Measurements from ENCODE around the gene SLC50A1.

The SLC50A1 gene

DNA sequence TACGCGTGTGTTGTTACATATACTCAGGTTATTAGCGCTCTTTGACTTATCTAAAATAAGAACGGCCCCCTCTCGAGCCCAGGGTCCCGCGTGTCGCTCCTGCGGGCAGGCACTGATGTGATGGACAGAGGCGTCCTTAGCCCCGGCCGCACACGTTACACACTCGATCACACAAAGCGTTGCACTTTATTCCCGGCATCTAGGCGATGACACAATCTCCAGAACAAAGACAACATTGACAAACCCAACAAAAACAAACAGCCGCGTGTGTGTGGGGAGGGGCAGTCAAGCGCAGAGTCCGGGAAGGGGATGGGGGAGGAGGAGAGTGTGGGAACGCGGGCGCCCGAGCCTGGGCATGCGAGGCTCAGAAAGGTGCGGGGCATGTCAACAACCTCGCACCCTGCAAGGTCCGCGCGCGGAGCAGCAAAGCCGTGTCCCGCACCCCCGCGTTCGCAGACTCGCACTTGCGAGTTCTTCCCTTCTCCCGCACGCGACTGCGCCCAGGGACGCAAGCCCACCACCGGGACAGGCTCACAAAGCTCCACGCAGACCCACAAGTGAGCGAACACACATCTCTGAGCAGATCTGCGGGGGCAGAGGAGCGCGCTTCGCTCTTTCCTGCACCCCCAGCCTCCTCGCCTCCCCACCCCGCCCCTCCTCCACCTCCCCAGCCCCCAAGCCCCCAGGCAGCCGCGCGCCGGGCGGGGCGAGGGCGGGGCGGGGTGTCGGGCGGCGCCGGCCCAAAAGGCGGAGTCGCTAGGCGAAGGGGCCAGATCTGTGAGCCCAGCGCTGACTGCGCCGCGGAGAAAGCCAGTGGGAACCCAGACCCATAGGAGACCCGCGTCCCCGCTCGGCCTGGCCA is 8.3 kb upstream of the SLC50A1 start, which contains the start of gene EFNA1 (continued):
- TF ChIP-seq OSR2 (tag by site-specific recombination; IDR thresholded peaks at IDR 0.05) = no peak
- no peak for TF ChIP-seq ZNF621 (tag by site-specific recombination; IDR thresholded peaks at IDR 0.05)
- TF ChIP-seq ZNF292 (tag by site-specific recombination; IDR thresholded peaks at IDR 0.05; ENCODE audit: borderline replicate concordance, low read depth) = no peak
- TF ChIP-seq KLF16 (tag by site-specific recombination; IDR thresholded peaks at IDR 0.05) = peak; percentile 54; the same call in 1 of the 2 replicates
- TF ChIP-seq, protein P1, sequence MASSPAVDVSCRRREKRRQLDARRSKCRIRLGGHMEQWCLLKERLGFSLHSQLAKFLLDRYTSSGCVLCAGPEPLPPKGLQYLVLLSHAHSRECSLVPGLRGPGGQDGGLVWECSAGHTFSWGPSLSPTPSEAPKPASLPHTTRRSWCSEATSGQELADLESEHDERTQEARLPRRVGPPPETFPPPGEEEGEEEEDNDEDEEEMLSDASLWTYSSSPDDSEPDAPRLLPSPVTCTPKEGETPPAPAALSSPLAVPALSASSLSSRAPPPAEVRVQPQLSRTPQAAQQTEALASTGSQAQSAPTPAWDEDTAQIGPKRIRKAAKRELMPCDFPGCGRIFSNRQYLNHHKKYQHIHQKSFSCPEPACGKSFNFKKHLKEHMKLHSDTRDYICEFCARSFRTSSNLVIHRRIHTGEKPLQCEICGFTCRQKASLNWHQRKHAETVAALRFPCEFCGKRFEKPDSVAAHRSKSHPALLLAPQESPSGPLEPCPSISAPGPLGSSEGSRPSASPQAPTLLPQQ (tag by site-specific recombination; IDR thresholded peaks at IDR 0.05) = 0 out of 2 replicates have a peak, but pooled peaks have one; percentile 8
- no peak for TF ChIP-seq ZNF211 (tag by site-specific recombination; IDR thresholded peaks at IDR 0.05; ENCODE audit: low read depth)
- TF ChIP-seq ZBTB17 (tag by site-specific recombination; IDR thresholded peaks at IDR 0.05) = no peak
- no peak; the same call in 1 of the 2 replicates for TF ChIP-seq ZBTB20 (tag by site-specific recombination; IDR thresholded peaks at IDR 0.05)
- TF ChIP-seq, protein P2, sequence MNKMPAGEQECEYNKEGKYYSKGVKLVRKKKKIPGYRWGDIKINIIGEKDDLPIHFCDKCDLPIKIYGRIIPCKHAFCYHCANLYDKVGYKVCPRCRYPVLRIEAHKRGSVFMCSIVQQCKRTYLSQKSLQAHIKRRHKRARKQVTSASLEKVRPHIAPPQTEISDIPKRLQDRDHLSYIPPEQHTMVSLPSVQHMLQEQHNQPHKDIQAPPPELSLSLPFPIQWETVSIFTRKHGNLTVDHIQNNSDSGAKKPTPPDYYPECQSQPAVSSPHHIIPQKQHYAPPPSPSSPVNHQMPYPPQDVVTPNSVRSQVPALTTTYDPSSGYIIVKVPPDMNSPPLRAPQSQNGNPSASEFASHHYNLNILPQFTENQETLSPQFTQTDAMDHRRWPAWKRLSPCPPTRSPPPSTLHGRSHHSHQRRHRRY (tag by site-specific recombination; IDR thresholded peaks at IDR 0.05) = no peak
- TF ChIP-seq ZNF473 (tag by site-specific recombination; IDR thresholded peaks at IDR 0.05) = no peak
- no peak for TF ChIP-seq ZNF354C (tag by site-specific recombination; IDR thresholded peaks at IDR 0.05; ENCODE audit: borderline replicate concordance, low read depth)
- no peak for TF ChIP-seq ZNF112 (tag by site-specific recombination; IDR thresholded peaks at IDR 0.05)
- TF ChIP-seq, protein P3, sequence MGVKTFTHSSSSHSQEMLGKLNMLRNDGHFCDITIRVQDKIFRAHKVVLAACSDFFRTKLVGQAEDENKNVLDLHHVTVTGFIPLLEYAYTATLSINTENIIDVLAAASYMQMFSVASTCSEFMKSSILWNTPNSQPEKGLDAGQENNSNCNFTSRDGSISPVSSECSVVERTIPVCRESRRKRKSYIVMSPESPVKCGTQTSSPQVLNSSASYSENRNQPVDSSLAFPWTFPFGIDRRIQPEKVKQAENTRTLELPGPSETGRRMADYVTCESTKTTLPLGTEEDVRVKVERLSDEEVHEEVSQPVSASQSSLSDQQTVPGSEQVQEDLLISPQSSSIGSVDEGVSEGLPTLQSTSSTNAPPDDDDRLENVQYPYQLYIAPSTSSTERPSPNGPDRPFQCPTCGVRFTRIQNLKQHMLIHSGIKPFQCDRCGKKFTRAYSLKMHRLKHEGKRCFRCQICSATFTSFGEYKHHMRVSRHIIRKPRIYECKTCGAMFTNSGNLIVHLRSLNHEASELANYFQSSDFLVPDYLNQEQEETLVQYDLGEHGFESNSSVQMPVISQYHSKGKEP (tag by site-specific recombination; IDR thresholded peaks at IDR 0.05) = no peak
- TF ChIP-seq, protein P4, sequence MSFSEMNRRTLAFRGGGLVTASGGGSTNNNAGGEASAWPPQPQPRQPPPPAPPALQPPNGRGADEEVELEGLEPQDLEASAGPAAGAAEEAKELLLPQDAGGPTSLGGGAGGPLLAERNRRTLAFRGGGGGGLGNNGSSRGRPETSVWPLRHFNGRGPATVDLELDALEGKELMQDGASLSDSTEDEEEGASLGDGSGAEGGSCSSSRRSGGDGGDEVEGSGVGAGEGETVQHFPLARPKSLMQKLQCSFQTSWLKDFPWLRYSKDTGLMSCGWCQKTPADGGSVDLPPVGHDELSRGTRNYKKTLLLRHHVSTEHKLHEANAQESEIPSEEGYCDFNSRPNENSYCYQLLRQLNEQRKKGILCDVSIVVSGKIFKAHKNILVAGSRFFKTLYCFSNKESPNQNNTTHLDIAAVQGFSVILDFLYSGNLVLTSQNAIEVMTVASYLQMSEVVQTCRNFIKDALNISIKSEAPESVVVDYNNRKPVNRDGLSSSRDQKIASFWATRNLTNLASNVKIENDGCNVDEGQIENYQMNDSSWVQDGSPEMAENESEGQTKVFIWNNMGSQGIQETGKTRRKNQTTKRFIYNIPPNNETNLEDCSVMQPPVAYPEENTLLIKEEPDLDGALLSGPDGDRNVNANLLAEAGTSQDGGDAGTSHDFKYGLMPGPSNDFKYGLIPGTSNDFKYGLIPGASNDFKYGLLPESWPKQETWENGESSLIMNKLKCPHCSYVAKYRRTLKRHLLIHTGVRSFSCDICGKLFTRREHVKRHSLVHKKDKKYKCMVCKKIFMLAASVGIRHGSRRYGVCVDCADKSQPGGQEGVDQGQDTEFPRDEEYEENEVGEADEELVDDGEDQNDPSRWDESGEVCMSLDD (tag by site-specific recombination; IDR thresholded peaks at IDR 0.05) = peak; percentile 83; the same call in 1 of the 2 replicates
- no peak for TF ChIP-seq ZNF530 (tag by site-specific recombination; IDR thresholded peaks at IDR 0.05; ENCODE audit: low read depth)
- peak; percentile 80; the same call in 1 of the 2 replicates for TF ChIP-seq ZNF600 (tag by site-specific recombination; IDR thresholded peaks at IDR 0.05)
- TF ChIP-seq ZSCAN16 (tag by site-specific recombination; IDR thresholded peaks at IDR 0.05) = peak; percentile 26; the same call in 1 of the 2 replicates
- TF ChIP-seq, protein P5, sequence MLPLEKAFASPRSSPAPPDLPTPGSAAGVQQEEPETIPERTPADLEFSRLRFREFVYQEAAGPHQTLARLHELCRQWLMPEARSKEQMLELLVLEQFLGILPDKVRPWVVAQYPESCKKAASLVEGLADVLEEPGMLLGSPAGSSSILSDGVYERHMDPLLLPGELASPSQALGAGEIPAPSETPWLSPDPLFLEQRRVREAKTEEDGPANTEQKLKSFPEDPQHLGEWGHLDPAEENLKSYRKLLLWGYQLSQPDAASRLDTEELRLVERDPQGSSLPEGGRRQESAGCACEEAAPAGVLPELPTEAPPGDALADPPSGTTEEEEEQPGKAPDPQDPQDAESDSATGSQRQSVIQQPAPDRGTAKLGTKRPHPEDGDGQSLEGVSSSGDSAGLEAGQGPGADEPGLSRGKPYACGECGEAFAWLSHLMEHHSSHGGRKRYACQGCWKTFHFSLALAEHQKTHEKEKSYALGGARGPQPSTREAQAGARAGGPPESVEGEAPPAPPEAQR (tag by site-specific recombination; IDR thresholded peaks at IDR 0.05) = peak; percentile 46; the same call in 1 of the 2 replicates
- TF ChIP-seq, protein P6, sequence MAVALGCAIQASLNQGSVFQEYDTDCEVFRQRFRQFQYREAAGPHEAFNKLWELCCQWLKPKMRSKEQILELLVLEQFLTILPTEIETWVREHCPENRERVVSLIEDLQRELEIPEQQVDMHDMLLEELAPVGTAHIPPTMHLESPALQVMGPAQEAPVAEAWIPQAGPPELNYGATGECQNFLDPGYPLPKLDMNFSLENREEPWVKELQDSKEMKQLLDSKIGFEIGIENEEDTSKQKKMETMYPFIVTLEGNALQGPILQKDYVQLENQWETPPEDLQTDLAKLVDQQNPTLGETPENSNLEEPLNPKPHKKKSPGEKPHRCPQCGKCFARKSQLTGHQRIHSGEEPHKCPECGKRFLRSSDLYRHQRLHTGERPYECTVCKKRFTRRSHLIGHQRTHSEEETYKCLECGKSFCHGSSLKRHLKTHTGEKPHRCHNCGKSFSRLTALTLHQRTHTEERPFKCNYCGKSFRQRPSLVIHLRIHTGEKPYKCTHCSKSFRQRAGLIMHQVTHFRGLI (tag by site-specific recombination; IDR thresholded peaks at IDR 0.05) = peak; percentile 72
- no peak for TF ChIP-seq ZIC2 (tag by site-specific recombination; IDR thresholded peaks at IDR 0.05)
- TF ChIP-seq ZBTB7A (tag by site-specific recombination; IDR thresholded peaks at IDR 0.05; ENCODE audit: low read depth) = 0 out of 2 replicates have a peak, but pooled peaks have one; percentile 57
- no peak for TF ChIP-seq ZNF560 (tag by site-specific recombination; IDR thresholded peaks at IDR 0.05; ENCODE audit: borderline replicate concordance)
- TF ChIP-seq ZNF830 (tag by site-specific recombination; IDR thresholded peaks at IDR 0.05; ENCODE audit: low read depth) = no peak
- TF ChIP-seq ZNF549 (tag by site-specific recombination; IDR thresholded peaks at IDR 0.05) = no peak
- TF ChIP-seq YY1 (tag by site-specific recombination; IDR thresholded peaks at IDR 0.05) = no peak
- TF ChIP-seq ZNF792 (tag by site-specific recombination; IDR thresholded peaks at IDR 0.05) = no peak

Data from HEK293 (cell line).